GM12878 (cell line): ENCODE measurements around the gene B9D1. TPM values are rescaled to one million over a fixed set of nuclear protein-coding genes. Genes with fewer than 3 reads are reported as not detected.

Source experiments
- ATAC-seq: fragments of 200-7000 bp; cut with Tn5 transposase; 3 replicates; pipeline ENCODE4 v1.9.1; 2020; ENCODE audit warnings: mild to moderate bottlenecking, moderate library complexity
- BruUV-seq: library from RNA; stranded (reverse); fragments of 400-500 nt; replicated peaks from 2 replicates; lab custom pipeline; 2021; lab: Mats Ljungman, UMichigan
- CTCF ChIA-PET: fragments of 300-600 bp; sonication (Branson Sonifier 250); formaldehyde crosslinking; extraction: SDS; loops from one replicate; lab custom pipeline; 2021; ENCODE audit warnings: inconsistent platforms; lab: Yijun Ruan, JAX
- POLR2A ChIA-PET: fragments of 350-600 bp; formaldehyde crosslinking; extraction: SDS; loops from one replicate; lab custom pipeline; 2021; ENCODE audit warnings: inconsistent platforms; lab: Charles Lee
- RAD21 ChIA-PET: fragments of 300-600 bp; sonication (Branson Sonifier 250); formaldehyde crosslinking; loops from one replicate; lab custom pipeline; 2023; ENCODE audit warnings: antibody characterized with exemption; ENCODE audit not compliant: unreplicated experiment; lab: Charles Lee
- SMC1A ChIA-PET: fragments of 300-600 bp; sonication (Branson Sonifier 250); formaldehyde crosslinking; loops from one replicate; lab custom pipeline; 2023; ENCODE audit not compliant: unreplicated experiment, uncharacterized antibody; lab: Charles Lee
- DNase-seq: peaks from one replicate; pipeline ENCODE4 v3.0.0-alpha.2; 2011; ENCODE audit warnings: low read depth, low spot score
- FAIRE-seq: peaks from 3 replicates; lab custom pipeline; 2011; peaks lifted over from hg19 to GRCh38; lab: Jason Lieb, UNC
- H2AFZ ChIP-seq: 2 replicates; pipeline ENCODE4 v1.6.0; 2011; ENCODE audit warnings: low read depth, low read length, control low read depth; ENCODE audit not compliant: control insufficient read depth
- H3K27ac ChIP-seq: 2 replicates; pipeline ENCODE4 v1.5.1; 2011; ENCODE audit warnings: control low read depth; ENCODE audit not compliant: control insufficient read depth, insufficient read depth
- H3K27me3 ChIP-seq, 2 experiments: replicated peaks in 1 of 2; 2 replicates each; pipeline versions ENCODE4 v1.6.0 to v1.6.1; 2011; ENCODE audit warnings: low read length in 1 of 2; ENCODE audit not compliant: control insufficient read depth in 2 of 2, insufficient read depth in 2 of 2
- H3K36me3 ChIP-seq, 2 experiments: 2 replicates each; pipeline ENCODE4 v1.5.1; 2011; ENCODE audit warnings: low read length in 1 of 2; ENCODE audit not compliant: control insufficient read depth in 2 of 2, insufficient read depth in 2 of 2
- H3K4me1 ChIP-seq: 2 replicates; pipeline ENCODE4 v1.6.1; 2011; ENCODE audit warnings: mild to moderate bottlenecking, low read length, moderate library complexity, mixed read lengths; ENCODE audit not compliant: control insufficient read depth, insufficient read depth
- H3K4me2 ChIP-seq: 2 replicates; pipeline ENCODE4 v1.6.0; 2011; ENCODE audit warnings: control low read depth; ENCODE audit not compliant: control insufficient read depth, insufficient read depth
- H3K4me3 ChIP-seq: fragments of 200-600 bp; sonication (generic); 2 replicates; pipeline ENCODE4 v1.5.1; 2016
- H3K79me2 ChIP-seq: 2 replicates; pipeline ENCODE4 v1.6.0; 2011; ENCODE audit warnings: low read length; ENCODE audit not compliant: control insufficient read depth, insufficient read depth
- H3K9ac ChIP-seq: 2 replicates; pipeline ENCODE4 v1.8.0; 2011; ENCODE audit warnings: low read length, control low read depth, mixed read lengths; ENCODE audit not compliant: control insufficient read depth, insufficient read depth
- H3K9me3 ChIP-seq: replicated peaks from 3 replicates; pipeline ENCODE4 v1.5.1; 2011; ENCODE audit warnings: mild to moderate bottlenecking, low read length; ENCODE audit not compliant: control insufficient read depth, insufficient read depth
- H4K20me1 ChIP-seq: 2 replicates; pipeline ENCODE4 v1.6.0; 2011; ENCODE audit not compliant: control insufficient read depth, insufficient read depth
- CBX5 ChIP-seq: sonication (generic); IDR thresholded peaks from 2 replicates; pipeline ENCODE4 v1.6.1; 2016; ENCODE audit warnings: low read depth, moderate library complexity, mild to moderate bottlenecking, inconsistent platforms
- E2F4 ChIP-seq: IDR thresholded peaks from 2 replicates; pipeline ENCODE4 v1.6.1; 2012; ENCODE audit warnings: low read depth, low read length, improper control_type of control experiment
- EED ChIP-seq: sonication (generic); IDR thresholded peaks from 2 replicates; pipeline ENCODE4 v1.6.1; 2016; ENCODE audit warnings: antibody characterized with exemption, low read depth
- LARP7 ChIP-seq: fragments of 450-650 bp; IDR thresholded peaks from 2 replicates; pipeline ENCODE4 v1.6.1; 2017; ENCODE audit warnings: mild to moderate bottlenecking
- MYB ChIP-seq: fragments of 150-350 bp; IDR thresholded peaks from 2 replicates; pipeline ENCODE4 v1.6.1; 2014; ENCODE audit warnings: mild to moderate bottlenecking, low read depth, low read length, borderline replicate concordance
- POU2F2 ChIP-seq: IDR thresholded peaks from 3 replicates; pipeline ENCODE4 v1.6.1; 2011; ENCODE audit warnings: low read depth, mild to moderate bottlenecking, low read length, borderline replicate concordance
- RFX5 ChIP-seq: IDR thresholded peaks from 2 replicates; pipeline ENCODE4 v1.6.1; 2011; ENCODE audit warnings: low read depth, low read length, improper control_type of control experiment
- SMAD1 ChIP-seq: fragments of 450-650 bp; IDR thresholded peaks from 2 replicates; pipeline ENCODE4 v1.6.1; 2018; ENCODE audit warnings: mild to moderate bottlenecking, low read depth; ENCODE audit not compliant: partially characterized antibody
- USF1 ChIP-seq: IDR thresholded peaks from 2 replicates; pipeline ENCODE4 v1.6.1; 2011; ENCODE audit warnings: borderline replicate concordance, low read depth, mild to moderate bottlenecking, moderate library complexity, mixed read lengths, low read length; ENCODE audit not compliant: insufficient read depth; ENCODE audit errors: extremely low read length
- YBX1 ChIP-seq: fragments of 450-650 bp; IDR thresholded peaks from 2 replicates; pipeline ENCODE4 v1.6.1; 2016; ENCODE audit warnings: antibody characterized with exemption
- ZNF207 ChIP-seq: fragments of 450-650 bp; IDR thresholded peaks from 2 replicates; pipeline ENCODE4 v1.6.1; 2014; ENCODE audit warnings: antibody characterized with exemption, mild to moderate bottlenecking, borderline replicate concordance
- ZZZ3 ChIP-seq: IDR thresholded peaks from 2 replicates; pipeline ENCODE4 v1.6.1; 2011; ENCODE audit warnings: low read depth; ENCODE audit not compliant: control insufficient read depth, insufficient read length
- WGBS: methylation state at CpG from one replicate; pipeline ENCODE4 v1.1.6; 2016; ENCODE audit warnings: low lambda C conversion rate; ENCODE audit not compliant: insufficient replicate concordance, insufficient coverage; ENCODE audit errors: missing lambda C conversion rate; 5-methylcytosine and 5-hydroxymethylcytosine counted together
- in situ Hi-C: fragments of 300-500 bp; cut with MboI; formaldehyde crosslinking; loops from 9 replicates; pipeline ENCODE4 v1.14.3; 2018; ENCODE audit warnings: mixed read lengths
- intact Hi-C: fragments of 100-400 bp; cut with micrococcal nuclease; formaldehyde crosslinking; loops from one replicate; pipeline ENCODE4 v1.14.2; 2022; ENCODE audit not compliant: unreplicated experiment
- polyA plus RNA-seq, 11 experiments: library from polyadenylated mRNA; depleted of rRNA in 4 of 11; unstranded in 6 of 11; stranded (reverse) in 5 of 11; fragments of >200 nt; fragmentation: Nextera tagmentation in 4 of 11; fragmentation: Illumina TruSeq in 1 of 11; extraction: Ambion mirVana in 4 of 11; extraction: Trizol in 1 of 11; gene quantifications; 1 replicate in 1 of 11; 2 replicates in 10 of 11; pipeline versions ENCODE4 v1.2.1 to v1.2.3, GENCODE V29; 2011 to 2016; ENCODE audit warnings: inconsistent platforms in 2 of 11, missing spikeins in 2 of 11, low read depth in 1 of 11
- total RNA-seq, 4 experiments: library from RNA; depleted of rRNA in 3 of 4; stranded (reverse); fragments of >200 nt in 3 of 4; fragmentation: Illumina TruSeq in 1 of 4; extraction: Trizol in 1 of 4; gene quantifications; 2 replicates each; pipeline versions ENCODE4 v1.2.1 to v1.2.3, GENCODE V29; 2013 to 2021
- TF ChIP-seq, protein P1 (sequence below): fragments of 450-650 bp; IDR thresholded peaks from 2 replicates; pipeline ENCODE4 v1.6.1; 2016; ENCODE audit warnings: mild to moderate bottlenecking, moderate library complexity, borderline replicate concordance
- TF ChIP-seq, protein P2 (sequence below): fragments of 450-650 bp; IDR thresholded peaks from 2 replicates; pipeline ENCODE4 v1.6.1; 2017; ENCODE audit warnings: mild to moderate bottlenecking, low read depth, inconsistent platforms; ENCODE audit not compliant: poor library complexity, severe bottlenecking

The B9D1 gene
- total and polyA plus RNA-seq, 10 of the 15 experiments (the other 5 are each of a cell fraction or from before 2014, with no cell fraction given): 5.9 to 18.3 (median 9.8) TPM

GRCh38 chr17:19386974-19387920 lies 24.7 kb upstream of the B9D1 start, which contains the start of gene MFAP4:
Gene MFAP4 (minus strand): TSS chr17:19387190. CDS start chr17:19387155, 35 bp downstream.
- no peak within 1 kb of the TSS for H3K4me3 ChIP-seq
- no peak within 1 kb of the TSS for H3K4me2 ChIP-seq
- H3K27me3 ChIP-seq: no peaks in the 10 kb centered on the region; a peak in 1 of 4 replicates
- ATAC-seq (no peak), FAIRE-seq (no peak), DNase-seq (no peak)
- in situ Hi-C loops: no loop called here
- no TSS peak for BruUV-seq
- H3K79me2 ChIP-seq: no peaks in the 10 kb centered on the region
- ChIA-PET SMC1A (interaction anchor here (1.2 kb wide), 1 partner anchor 10 kb away, joined by 3 read pairs; no protein-coding TSS in a partner anchor), POLR2A (no interaction called here), CTCF (interaction anchor here (0.9 to 1.4 kb wide), 2 partner anchors 10 to 24 kb away, joined by 3 to 4 read pairs; partner anchors contain the start of gene B9D1), RAD21 (no interaction called here)
- intact Hi-C loops: no loop called here
- H3K27ac ChIP-seq: no peak within 1 kb of the TSS
- no peaks in the 10 kb centered on the region for H3K4me1 ChIP-seq
- H4K20me1 ChIP-seq: no peaks in the 10 kb centered on the region
- H3K36me3 ChIP-seq: no peaks in the 10 kb centered on the region; a peak in 1 of 4 replicates
- no peaks in the 10 kb centered on the region for H3K9me3 ChIP-seq
- WGBS: 24% methylated on average over 17 of the region's 22 CpGs
- no peak within 1 kb of the TSS for H2AFZ ChIP-seq
- H3K9ac ChIP-seq: no peak within 1 kb of the TSS
- TF ChIP-seq SMAD1 (no peak), ZNF207 (no peak), ZZZ3 (no peak), RFX5 (no peak), E2F4 (no peak), USF1 (no peak), POU2F2 (no peak), CBX5 (no peak), YBX1 (no peak), MYB (no peak), LARP7 (no peak), EED (no peak)
- TF ChIP-seq, protein P1, sequence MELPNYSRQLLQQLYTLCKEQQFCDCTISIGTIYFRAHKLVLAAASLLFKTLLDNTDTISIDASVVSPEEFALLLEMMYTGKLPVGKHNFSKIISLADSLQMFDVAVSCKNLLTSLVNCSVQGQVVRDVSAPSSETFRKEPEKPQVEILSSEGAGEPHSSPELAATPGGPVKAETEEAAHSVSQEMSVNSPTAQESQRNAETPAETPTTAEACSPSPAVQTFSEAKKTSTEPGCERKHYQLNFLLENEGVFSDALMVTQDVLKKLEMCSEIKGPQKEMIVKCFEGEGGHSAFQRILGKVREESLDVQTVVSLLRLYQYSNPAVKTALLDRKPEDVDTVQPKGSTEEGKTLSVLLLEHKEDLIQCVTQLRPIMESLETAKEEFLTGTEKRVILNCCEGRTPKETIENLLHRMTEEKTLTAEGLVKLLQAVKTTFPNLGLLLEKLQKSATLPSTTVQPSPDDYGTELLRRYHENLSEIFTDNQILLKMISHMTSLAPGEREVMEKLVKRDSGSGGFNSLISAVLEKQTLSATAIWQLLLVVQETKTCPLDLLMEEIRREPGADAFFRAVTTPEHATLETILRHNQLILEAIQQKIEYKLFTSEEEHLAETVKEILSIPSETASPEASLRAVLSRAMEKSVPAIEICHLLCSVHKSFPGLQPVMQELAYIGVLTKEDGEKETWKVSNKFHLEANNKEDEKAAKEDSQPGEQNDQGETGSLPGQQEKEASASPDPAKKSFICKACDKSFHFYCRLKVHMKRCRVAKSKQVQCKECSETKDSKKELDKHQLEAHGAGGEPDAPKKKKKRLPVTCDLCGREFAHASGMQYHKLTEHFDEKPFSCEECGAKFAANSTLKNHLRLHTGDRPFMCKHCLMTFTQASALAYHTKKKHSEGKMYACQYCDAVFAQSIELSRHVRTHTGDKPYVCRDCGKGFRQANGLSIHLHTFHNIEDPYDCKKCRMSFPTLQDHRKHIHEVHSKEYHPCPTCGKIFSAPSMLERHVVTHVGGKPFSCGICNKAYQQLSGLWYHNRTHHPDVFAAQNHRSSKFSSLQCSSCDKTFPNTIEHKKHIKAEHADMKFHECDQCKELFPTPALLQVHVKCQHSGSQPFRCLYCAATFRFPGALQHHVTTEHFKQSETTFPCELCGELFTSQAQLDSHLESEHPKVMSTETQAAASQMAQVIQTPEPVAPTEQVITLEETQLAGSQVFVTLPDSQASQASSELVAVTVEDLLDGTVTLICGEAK: no peak
- TF ChIP-seq, protein P2, sequence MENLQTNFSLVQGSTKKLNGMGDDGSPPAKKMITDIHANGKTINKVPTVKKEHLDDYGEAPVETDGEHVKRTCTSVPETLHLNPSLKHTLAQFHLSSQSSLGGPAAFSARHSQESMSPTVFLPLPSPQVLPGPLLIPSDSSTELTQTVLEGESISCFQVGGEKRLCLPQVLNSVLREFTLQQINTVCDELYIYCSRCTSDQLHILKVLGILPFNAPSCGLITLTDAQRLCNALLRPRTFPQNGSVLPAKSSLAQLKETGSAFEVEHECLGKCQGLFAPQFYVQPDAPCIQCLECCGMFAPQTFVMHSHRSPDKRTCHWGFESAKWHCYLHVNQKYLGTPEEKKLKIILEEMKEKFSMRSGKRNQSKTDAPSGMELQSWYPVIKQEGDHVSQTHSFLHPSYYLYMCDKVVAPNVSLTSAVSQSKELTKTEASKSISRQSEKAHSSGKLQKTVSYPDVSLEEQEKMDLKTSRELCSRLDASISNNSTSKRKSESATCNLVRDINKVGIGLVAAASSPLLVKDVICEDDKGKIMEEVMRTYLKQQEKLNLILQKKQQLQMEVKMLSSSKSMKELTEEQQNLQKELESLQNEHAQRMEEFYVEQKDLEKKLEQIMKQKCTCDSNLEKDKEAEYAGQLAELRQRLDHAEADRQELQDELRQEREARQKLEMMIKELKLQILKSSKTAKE: no peak
